Stimulated activated CD4-positive, alpha-beta T cell treated with anti-CD3 and anti-CD28 coated beads, Interleukin-12 subunit alpha, Interleukin-12 subunit beta, amount 100 ng/mL, for 4 hours (primary cell): ENCODE results near the gene BEST1.

Experiments used
- DNase-seq: peaks from one replicate; pipeline ENCODE4 v3.0.0-alpha.2; 2020

The BEST1 gene

DNA sequence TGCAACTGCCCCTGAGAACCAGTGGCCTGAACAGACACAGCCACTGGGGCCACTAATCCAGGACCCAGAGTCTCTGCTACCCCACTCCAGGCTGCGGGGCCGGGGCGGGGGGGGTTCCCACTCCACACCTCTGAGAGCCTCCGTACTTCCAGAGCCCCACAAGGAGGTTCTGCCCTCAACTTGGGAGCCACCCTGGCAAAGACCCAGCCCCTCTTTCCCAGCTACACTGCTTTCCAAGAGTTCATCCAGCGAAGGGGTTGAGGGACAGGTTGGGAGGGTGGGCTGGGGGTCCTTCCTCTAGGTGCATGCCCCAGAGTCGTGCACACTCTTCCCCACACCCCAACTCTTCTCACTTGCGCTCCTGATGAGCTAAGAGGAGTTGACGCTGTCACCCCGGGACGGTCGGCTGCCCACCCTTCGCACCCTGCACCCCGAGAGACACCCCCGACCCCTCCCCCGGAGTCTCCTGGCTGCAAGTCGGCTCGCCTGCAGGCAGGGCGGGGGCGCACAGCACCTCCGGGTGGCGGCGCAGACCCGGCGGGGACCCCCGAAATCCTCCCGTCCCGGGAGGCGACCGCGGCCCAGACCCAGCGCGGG is 33.3 kb upstream of the BEST1 start:
- DNase-seq = no peak

DNA sequence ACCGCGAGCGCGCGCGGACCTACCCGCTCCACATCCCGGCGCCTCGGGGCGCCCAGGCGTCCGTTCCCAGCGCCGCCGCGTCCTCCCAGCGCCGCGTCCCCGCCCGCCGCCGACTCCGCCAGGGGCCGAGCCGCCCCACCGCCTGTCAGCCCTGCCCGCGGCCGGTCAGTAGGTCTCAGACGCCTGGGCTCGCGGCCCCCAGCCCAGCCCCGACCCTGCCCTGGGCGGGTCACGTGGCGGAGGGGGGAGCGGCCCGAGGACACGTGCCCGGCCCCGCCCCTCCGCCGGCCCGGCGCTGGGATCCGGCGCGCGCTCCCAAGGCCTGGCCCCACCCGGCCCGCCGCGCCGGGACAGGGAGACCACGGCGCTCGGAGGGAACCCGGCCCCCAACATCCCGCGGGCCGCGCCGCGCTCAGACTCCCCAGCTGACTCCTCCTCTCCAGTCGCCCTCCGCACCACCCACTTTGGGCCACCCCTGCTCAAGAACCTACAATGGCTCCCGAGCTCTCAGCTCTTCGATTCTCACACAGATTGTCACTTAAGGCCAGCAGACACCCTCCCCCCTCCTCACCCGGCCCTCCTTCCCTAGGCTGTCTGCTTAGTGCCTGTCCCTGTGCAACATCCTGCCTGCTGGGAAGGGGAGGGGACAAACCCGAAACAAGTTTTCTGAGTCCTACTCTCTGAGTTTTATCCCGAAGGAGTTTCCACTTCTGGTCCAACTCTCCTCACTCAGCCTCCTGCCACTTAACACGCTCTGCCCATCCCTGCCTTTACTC is 32.6 kb upstream of the BEST1 start, which contains the start of gene RAB3IL1:
TSS of gene RAB3IL1 (minus strand) at position 233 of the 776 bp plus-strand sequence. CDS start at position 34, 199 bp downstream.
- peak; percentile 16 for DNase-seq

DNA sequence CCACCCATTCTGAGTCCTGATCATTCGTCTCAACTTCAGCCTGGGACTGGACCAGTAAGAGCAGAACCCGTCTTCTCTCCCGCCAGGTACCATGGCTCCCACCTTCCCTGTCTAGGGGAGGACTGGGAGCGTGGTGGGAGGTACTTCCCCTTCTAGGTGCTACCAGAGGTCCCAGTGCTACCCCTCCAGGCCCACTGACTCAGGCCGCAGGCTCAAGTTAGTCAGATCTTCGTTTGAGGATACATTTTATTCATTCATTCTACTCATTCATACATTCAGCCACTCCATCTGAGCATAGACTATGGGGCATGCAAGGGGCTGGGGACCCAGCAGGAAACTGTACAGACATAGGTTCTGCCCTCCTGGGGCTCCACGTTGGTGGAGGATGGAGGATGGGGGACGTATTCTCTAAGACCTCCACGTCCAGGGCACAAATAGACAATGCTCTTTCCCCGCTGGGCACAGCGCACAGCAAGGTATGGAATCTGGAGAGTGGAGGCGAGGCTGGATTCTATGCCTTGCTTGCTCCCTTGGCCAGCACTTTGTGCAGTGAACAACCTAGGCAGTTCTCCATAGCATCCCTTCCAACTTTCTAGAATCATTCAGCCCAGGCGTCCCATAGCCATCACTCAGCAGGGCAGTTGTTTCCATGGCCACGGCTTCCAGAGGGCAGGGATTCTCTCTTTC is 31.8 kb upstream of the BEST1 start:
- DNase-seq = no peak

DNA sequence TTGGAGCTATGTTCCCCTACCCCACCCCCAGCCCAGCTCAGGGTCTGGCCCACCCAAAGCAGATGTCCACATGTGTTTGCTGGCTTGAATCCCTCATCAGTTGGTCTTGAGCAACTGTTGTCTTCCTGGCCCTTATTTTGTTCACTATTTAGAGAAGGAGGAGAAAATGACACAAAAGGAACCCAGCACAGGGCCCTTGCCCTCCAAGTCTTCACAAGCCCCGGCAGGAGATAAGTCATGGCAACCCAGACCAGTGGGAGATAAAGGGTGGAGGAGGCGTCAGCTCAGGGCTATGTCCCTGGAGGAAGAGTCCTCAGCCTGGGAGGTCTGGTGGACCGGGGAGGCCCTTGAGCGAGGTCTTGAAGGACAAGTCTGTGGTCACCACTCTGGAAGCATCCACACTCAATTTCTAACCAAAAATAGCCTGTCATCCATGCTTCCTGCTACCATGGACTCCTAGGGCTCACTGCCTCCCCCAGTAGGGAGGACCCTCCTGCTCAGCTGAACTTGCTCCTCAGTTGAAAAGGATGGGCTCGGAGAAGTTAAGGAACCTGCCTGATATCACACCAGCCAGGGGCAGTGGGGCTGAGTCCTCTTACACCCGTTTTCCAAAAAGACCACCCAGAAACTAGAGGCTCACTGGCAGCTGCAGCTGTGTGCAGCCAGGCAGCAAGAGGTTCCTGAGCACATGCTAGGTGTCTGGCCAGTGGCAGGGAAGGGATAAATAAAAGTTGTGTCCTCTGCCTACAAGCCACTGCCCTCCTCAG is 31.0 kb upstream of the BEST1 start:
- DNase-seq = no peak

DNA sequence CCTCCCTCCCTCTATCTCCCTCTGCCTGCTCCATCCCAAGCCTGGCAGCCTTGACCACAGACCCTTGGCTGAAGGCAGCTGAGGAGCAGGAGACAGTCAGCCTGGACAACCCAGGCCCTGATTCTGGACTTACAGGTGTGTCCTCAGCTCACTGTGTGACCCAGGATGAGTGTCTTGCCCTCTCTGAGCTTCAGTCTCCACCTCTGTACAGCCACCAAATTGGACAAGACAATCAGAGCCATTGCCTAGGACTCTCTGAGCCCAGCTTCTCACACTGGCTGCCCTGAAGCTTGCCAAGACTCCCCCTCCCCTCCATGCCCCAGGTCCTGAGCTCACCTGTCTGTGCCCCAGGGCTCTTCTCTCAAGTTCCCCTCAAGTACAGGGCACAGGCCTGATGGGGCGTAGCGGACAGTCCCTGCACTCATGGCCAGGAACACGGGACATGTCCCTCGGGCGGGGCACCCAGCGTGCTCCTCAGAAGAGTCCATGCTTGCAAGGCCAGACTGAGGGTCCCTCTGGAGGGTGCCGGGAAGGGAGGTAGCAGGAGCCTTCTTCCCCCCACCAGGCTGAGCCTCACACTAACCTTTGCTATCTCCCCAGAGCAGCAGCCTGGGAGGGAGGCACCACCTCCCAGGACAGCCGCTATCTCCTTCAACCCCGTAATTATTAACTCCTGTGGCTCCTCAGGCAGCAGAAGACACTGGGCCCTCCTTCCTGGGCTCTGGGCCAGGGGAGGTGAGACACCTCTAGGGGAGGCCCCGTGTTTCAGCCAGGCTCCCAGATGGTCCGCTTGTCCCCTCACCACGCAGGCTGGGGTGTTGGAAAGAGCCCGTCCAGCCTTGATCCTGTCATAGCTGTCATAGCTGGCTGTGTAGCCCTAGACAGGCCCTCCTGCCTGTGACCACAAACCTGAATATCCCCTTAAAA is 30.2 kb upstream of the BEST1 start:
- no peak for DNase-seq

DNA sequence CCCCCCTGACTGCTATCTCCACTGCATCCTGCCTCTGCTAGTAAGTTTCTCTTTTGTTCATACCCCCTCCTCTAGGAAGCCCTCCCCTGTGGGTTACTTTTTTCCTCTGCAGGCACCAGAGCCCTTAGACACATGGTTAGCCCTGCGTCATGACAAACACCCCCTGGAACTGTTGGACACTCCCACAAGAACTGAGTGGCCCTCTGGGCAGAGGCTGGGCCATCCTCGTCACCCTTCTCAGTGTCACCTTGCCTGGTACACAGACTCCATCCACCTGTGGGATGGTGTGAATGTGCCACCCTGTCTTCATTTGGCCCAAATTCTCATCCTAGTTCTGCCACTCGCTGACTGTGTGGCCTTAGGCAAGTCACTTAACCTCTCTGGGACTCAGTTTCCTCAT is 28.7 kb upstream of the BEST1 start:
- no peak for DNase-seq

DNA sequence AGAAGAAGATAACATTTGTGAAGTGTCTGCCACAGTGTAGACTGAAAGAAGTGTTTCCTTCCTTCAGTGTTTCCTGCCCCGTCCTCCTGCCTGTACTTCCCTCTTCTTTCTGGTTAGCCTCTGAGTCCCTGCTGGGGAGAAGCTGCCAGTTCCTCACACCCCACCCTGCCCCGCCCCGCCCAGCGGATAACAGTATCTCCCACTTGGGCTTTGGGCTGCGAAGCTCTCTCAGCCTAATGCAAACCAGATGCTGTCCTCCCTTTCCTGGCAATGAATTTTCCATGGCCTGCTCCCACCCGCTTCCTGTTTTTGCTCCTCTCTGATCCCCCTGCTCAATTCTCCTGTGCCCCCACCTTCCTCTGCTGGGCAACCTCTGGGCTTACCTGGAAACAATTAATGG is 27.6 kb upstream of the BEST1 start:
- no peak for DNase-seq

DNA sequence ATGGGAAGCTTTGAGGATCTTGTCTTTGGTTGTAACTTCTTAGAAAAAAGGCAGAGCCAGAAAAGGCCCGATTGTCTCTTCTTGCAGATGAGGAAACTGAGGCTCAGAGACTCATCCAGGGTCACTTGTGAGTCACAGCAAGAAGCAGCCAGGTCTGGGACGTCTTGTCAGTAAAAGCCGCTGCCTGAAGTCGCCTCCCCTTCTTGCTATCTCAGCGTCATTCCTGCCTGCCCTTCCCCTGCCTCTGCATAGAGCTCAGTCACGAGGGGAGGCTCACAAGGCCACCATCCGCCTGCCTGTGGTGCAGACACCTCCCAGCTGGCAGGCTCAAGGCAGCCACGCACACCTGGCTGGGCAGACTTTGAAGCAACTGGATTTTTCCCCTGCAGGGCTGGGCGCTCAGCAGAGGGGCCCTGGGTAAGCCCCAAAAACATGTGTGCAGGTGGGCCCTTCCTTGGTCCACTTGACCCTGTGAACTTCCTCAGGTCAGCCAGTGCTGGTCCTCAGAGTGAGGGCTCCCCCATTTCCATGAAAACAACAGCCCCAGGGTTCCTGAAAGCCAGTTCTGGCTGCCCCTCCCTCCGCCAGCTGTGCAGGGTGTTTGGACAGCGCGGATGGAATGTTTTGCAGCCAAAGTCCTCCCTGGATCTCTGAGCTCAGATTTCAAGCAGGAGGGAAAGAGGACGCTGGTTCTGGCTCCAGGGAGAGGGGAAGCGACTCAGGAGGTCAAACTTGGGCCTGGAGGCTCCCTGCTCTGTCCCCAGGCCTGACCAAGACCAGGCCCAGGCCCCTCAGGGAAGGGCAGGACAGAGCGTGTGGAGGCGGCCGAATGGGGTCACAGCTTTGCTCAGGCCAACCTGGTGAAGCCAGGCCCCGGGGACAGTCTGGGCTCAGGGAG is 26.7 kb upstream of the BEST1 start:
- DNase-seq = no peak

DNA sequence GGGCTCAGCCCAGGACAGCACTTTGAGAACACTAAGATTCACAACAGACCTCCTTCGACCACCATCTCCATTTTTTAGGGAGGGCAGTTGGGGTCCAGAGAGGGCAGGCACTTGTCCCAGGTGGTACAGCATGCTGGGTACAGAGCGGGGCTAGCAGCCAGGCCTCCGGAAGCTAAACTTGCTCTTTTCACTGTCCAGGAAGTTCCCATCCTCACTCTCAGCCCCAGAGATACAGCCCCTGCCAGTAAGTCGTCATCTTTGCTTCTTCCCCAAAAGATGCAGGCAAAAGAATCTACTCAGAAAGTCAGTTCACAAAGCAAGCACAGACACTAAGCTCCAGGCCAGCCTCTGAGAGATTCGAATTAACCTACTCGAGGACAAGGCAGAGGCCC is 26.1 kb upstream of the BEST1 start:
- DNase-seq = no peak

DNA sequence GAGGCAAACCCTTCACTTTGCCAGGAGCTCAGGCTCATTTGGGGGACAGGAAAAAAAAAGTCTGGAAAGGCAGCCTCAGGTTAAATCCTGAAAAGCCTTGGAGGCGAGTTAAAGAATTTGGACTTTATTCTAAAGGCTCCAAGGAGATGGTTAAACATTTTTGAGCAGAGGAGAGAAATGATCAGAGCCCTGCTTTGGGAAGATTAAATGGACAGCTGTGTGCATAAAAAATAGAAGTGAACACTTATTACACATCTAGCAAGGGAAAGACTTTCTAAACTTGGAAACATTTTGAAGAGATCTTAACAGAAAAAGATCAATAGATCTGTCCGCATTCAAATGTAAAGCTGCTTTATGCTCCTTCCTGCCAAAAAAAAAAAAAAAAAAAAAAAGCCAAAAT is 24.4 kb upstream of the BEST1 start:
- no peak for DNase-seq

DNA sequence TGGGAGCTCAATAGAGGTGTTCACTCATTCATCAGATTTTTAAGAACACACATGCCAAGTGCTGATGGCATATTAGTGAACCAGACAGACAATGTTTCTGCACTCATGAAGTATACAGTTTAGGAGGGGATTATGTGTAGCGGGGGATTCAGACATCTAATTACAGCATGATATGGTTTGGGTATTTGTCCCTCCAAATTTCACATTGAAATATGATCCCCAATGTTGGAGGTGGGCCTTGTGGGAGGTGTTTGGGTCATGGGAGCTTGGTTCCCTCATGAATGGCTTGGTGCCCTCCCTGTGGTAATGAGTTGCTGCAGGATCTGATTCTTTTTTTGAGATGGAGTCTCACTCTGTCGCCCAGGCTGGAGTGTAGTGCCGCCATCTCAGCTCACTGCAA is 23.9 kb upstream of the BEST1 start:
- DNase-seq = no peak

DNA sequence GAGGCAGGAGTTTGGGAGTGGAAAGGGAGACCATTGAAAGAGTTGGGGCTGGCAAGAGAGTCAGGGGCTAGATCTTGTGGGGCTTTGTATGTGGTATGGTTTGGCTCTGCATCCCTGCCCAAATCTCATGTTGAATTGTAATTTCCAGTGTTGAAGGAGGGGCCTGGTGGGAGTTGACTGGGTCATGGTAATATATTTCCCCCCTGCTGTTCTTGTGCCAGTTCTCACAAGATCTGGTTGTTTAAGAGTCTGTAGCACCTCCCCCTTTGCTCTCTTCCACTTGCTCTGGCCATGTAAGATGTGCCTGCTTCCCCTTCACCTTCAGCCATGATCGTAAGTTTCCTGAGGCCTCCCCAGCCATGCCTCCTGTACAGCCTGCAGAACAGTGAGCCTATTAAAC is 22.6 kb upstream of the BEST1 start:
- DNase-seq = no peak

DNA sequence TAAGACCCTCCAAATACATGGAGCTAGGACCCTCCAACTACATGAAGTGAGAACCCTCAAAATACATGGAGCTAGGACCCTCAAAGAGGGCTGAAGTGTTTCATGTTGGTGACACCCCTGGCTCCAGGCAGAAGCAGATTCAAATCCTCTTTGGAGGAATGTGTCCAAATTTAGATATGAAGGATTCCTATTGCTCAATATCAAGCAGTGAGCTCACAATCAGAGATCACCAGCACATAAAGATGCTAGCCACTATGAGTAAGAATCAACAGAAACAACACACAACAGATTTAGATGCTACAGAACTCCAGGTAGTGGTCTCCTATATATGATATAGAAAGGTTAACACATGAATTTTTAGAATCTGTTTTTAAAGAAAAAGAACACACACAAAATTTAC is 21.5 kb upstream of the BEST1 start:
- no peak for DNase-seq

DNA sequence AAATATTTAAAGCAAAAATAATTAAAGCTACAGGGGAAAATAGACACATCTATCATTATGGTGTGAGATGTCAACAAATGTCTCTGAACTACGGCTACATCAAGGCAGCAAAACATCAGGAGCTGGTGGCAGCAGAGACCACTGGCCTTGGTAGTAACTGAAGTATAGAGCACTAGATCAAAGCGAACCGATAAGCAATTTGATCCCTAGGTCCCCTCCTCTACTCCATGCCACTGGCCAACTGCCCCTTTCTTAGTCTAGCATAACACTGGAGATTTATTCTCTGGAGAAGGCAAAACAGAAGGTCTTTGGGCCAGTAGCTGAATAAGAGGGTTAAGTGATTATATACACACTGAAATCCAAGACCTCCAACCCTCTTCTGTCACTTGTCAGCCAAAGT is 19.2 kb upstream of the BEST1 start:
- no peak for DNase-seq

DNA sequence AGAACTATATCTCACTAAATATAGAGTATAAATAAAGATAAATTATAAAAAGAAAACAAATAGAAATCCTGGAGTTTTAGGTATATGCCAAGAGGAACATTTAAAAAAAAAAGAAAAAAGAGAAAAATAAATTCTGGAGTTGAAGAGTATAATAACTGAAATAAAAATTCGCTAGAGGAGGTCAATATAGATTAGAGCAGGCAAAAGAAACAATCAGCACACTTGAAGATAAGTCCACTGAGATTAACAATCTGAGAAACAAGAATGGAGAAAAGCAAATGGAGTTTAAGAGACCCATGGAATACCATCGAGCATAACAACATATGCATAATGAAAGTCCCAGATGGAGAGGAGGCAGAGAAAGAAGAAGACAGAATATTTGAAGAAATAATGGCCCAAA is 14.3 kb upstream of the BEST1 start:
- no peak for DNase-seq

DNA sequence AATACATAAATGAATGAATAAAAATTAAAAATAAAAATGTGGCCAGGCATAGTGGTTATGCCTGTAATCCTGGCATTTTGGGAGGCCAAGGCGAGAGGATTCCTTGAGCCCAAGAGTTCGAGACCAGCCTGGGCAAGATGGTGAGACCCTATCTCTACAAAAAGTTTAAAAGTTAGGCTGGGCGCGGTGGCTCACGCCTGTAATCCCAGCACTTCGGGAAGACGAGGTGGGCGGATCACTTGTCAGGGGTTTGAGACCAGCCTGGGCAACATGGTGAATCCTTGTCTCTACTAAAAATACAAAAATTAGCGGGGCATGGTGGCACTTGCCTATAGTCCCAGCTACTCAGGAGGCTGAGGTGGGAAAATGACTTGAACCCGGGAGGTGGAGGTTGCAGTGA is 9.7 kb upstream of the BEST1 start:
- no peak for DNase-seq

DNA sequence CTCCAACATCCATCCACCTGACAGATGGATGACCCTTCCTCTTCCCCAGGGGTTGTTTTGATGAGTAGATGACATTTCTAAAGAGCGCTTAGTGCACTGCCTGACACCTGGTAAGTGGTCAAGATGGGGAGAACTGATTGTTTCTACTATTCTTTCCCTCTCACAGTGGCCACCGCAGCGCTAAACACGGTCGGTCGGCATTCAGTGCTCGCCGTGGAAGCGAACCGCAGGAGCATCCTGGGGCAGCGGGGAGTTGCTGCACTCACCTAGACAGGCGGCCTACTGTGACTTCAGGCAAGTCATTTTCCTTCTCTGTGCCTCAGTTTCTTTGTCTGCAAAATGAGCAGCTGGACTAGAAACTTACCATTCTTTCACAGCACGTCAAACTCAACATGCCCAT is 5.0 kb upstream of the BEST1 start:
- DNase-seq = no peak

DNA sequence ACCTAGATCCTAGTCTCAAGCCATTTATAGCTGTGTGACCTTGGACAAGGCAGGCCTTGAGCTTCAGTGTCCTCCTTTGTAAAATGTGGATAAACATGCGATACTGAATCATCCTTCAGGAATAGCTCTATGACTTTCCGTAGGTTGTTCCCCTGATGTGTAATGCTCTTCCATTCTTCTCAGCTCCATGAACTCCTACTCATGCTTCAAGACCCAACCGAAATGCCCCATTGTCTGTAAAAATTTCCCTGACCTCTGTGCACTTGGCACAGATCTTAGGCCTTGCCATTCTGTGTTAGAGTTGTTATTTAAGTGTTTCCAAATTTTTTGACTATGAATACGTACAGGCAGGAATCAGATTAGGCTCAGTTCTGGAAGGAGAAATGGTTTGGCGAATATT is 3.3 kb upstream of the BEST1 start:
- no peak for DNase-seq

DNA sequence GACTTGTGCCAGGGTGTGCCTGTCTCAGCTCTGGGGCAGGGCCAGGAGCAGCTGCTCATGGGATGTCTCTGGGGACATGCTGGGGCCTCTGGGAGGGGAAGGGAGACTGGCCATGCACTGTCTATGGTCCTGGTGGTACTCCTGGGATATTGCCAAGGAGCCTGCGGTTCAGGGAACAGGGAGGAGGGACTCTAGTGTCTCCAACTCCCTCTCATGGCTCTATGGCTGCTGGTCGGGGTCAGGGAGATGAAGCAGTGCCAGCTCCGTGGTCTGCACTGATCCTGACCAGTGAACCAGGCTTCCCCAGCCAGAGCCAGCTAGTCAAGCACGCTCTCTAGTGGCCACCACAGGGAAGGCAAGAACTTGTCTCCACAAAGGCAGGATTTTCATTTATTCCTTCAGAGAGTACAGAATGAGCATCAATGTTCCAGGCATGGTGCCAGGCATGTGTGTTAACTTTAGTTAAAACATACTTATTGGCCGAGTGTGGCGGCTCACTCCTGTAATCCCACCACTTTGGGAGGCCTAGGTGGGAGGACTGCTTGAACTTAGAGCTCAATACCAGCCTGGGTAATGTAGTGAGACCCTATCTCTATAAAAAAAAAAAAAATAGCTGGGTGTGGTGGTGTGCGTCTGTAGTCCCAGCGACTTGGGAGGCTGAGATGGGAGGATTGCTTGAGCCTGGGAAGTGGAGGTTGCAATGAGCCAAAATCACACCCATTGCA is 2.5 kb upstream of the BEST1 start:
- peak; percentile 52 for DNase-seq

DNA sequence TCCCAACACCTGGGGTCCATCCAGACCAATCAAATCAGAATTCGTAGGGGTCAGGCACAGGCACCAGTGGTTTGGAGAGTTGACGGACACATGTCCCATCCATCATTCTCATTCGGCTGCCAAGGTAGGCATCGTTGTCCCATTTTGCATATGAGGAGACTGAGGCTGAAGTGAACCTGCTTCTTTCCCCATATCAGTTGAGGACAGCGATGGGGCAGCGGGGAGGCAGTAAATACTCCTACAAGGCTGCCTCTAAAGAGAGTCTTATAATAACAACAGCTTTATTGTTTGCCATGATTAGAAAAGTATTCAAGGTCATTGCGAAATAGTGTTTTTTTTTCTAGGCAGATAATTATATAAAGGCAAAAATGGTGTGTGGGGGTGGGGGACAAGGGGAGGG is 1.6 kb upstream of the BEST1 start:
- no peak for DNase-seq
